Retinal pigment epithelial cell (primary cell): ENCODE measurements around the gene GFOD1.

Source experiments
- DNase-seq: peaks from one replicate; pipeline ENCODE4 v3.0.0-alpha.2; 2010; ENCODE audit warnings: low read depth
- H3K4me3 ChIP-seq: 2 replicates; pipeline ENCODE4 v1.5.1; 2011; ENCODE audit warnings: mild to moderate bottlenecking, low read length, control low read depth, moderate library complexity
- TF ChIP-seq, protein P1 (sequence below): conservative IDR thresholded peaks from 2 replicates; pipeline ENCODE4 v1.5.1; 2011; ENCODE audit warnings: low read depth, low read length, control low read depth, inconsistent platforms

Gene GFOD1

GRCh38 chr6:13500915-13501314, 13.5 kb upstream of the GFOD1 start:
- H3K4me3 ChIP-seq: no peak overlapping the region
- DNase-seq: no peak
- TF ChIP-seq, protein P1, sequence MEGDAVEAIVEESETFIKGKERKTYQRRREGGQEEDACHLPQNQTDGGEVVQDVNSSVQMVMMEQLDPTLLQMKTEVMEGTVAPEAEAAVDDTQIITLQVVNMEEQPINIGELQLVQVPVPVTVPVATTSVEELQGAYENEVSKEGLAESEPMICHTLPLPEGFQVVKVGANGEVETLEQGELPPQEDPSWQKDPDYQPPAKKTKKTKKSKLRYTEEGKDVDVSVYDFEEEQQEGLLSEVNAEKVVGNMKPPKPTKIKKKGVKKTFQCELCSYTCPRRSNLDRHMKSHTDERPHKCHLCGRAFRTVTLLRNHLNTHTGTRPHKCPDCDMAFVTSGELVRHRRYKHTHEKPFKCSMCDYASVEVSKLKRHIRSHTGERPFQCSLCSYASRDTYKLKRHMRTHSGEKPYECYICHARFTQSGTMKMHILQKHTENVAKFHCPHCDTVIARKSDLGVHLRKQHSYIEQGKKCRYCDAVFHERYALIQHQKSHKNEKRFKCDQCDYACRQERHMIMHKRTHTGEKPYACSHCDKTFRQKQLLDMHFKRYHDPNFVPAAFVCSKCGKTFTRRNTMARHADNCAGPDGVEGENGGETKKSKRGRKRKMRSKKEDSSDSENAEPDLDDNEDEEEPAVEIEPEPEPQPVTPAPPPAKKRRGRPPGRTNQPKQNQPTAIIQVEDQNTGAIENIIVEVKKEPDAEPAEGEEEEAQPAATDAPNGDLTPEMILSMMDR: no peak

- H3K4me3 ChIP-seq: no peak overlapping the region
- TF ChIP-seq, protein P1: no peak
- DNase-seq: no peak
Observed at GRCh38 chr6:13500264-13500663, 12.9 kb upstream of the GFOD1 start.

DNA sequence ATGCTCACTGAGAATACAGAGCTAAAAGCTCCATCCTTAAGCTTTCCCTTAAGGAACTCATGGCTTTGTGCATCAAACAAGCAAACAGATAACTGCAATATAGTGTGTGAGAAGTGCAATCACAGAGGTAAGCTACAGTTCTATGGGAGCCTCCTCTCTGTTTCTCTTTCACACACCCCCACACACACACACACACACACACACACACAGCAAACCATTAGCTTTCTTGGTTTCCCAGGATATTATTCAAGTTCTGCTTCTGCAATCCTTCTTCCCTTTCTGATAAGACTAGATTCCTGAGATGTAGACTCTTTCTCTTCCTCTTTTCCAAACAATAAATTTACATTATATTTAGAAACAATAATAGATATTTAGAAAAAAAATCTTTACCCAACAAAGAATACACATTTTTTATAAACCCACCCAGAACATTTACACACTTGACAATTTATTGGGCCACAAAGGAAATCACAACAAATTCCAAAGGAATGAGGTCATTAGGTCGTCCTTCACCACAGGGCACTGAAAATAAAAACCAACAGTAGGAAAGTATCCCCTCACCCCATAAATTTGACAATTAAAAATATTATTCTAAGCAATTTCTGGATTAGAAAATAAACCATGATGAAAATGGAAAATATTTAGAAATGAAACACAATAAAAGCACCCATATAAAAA, 9.3 kb upstream of the GFOD1 start:
- no peak overlapping the region for H3K4me3 ChIP-seq
- no peak for DNase-seq
- TF ChIP-seq, protein P1: no peak

DNA sequence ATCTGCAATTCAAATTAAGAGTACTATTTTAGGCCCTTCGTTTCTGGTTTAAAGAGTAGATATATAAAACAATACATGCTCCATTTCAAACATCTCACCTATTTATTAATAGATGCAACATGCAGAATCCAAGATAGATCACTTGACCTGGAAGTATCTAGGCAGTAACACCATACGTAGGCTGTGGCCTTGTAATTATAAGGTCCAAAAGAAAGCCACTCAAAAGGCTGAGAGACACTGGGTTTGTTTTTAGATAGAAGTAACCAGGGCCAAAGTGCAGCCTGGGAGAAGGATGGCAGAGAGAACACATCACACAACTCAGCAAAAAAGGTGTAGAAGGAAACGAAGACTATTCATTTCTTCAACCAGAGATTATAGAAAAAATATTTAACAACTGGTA, 8.4 kb upstream of the GFOD1 start:
- DNase-seq: no peak
- no peak overlapping the region for H3K4me3 ChIP-seq
- TF ChIP-seq, protein P1: no peak

GRCh38 chr6:13495112-13495776, 7.8 kb upstream of the GFOD1 start:
- no peak for DNase-seq
- TF ChIP-seq, protein P1: no peak
- no peak overlapping the region for H3K4me3 ChIP-seq

DNA sequence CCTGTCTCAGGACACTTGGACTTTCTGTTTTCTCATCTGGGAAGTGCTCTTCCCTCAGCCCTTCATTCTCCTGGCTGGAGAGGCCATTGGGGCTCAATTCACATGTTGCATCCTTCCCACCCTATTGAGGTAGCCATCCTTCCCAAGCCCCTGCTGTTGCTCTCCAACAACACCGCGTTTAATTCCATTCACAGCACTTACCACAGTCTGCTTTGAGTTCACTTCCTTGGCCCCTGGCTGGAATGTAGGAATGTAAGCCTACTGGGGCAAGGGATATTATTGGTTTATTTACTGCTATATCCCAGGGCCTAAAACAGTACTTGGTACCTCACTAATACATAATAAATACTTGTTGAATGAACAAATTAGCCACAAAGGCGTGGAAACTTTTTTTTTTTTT, 6.7 kb upstream of the GFOD1 start:
- DNase-seq: no peak
- TF ChIP-seq, protein P1: no peak
- H3K4me3 ChIP-seq: no peak overlapping the region

DNA sequence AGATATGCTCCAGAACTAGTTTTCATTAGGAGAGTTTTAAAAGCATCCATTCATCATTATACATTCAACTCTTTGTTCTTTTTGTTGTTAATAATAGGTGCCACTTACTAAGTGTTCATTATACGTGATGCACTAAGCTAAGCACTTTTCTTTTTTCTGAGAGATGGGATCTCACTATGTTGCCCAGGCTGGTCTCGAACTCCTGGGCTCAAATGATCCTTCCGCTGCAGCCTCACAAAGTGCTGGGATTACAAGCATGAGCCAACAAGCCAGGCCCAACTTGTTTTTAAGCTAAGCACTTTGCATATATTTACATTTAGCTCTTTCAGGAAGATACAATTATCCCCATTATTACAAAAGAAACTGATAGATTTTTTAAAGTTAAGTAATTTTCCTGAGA, 5.7 kb upstream of the GFOD1 start:
- TF ChIP-seq, protein P1: no peak
- H3K4me3 ChIP-seq: no peak overlapping the region
- no peak for DNase-seq
